ENCODE data around the gene ROBO3.
A peak's percentile ranks its signal among the peaks of the same experiment; 100 is the strongest.

Gene ROBO3

GRCh38 chr11:124834526-124835180 lies 30.6 kb upstream of the ROBO3 start:
- Histone ChIP-seq H2AFZ (ENCODE audit: low read length, unreplicated experiment) (no peak overlapping the region), H3K27me3 (ENCODE audit: insufficient read depth, low read length) (peaks cover 20% of the 10 kb centered on the region), H3K4me3 (ENCODE audit: low read depth, low read length) (no peak overlapping the region), H3K27ac (ENCODE audit: low read depth, low read length) (no peak overlapping the region), H3K36me3 (ENCODE audit: insufficient read depth, low read length) (no peaks in the 10 kb centered on the region), H3K4me1 (ENCODE audit: control insufficient read depth, insufficient read depth, low read length, unreplicated experiment) (peaks cover 9% of the 10 kb centered on the region), H3K79me2 (ENCODE audit: control insufficient read depth, insufficient read depth, low read length, unreplicated experiment) (no peaks in the 10 kb centered on the region)

- Histone ChIP-seq H3K36me3 (ENCODE audit: insufficient read depth, low read length) (no peaks in the 10 kb centered on the region), H3K4me3 (ENCODE audit: low read depth, low read length) (peak overlapping the region; percentile 50), H3K27ac (ENCODE audit: low read depth, low read length) (peak overlapping the region; percentile 73), H3K27me3 (ENCODE audit: insufficient read depth, low read length) (peaks cover 33% of the 10 kb centered on the region), H3K4me1 (ENCODE audit: control insufficient read depth, insufficient read depth, low read length, unreplicated experiment) (peaks cover 9% of the 10 kb centered on the region), H2AFZ (ENCODE audit: low read length, unreplicated experiment) (peak overlapping the region; percentile 95), H3K79me2 (ENCODE audit: control insufficient read depth, insufficient read depth, low read length, unreplicated experiment) (no peaks in the 10 kb centered on the region)
Observed at GRCh38 chr11:124835918-124836317, 29.3 kb upstream of the ROBO3 start.

GRCh38 chr11:124837491-124837856 lies 27.8 kb upstream of the ROBO3 start:
- Histone ChIP-seq H3K27ac (ENCODE audit: low read depth, low read length) (no peak overlapping the region), H2AFZ (ENCODE audit: low read length, unreplicated experiment) (no peak overlapping the region), H3K27me3 (ENCODE audit: insufficient read depth, low read length) (peaks cover 49% of the 10 kb centered on the region), H3K4me3 (ENCODE audit: low read depth, low read length) (peak overlapping the region; percentile 21; the same call in 1 of the 2 replicates), H3K79me2 (ENCODE audit: control insufficient read depth, insufficient read depth, low read length, unreplicated experiment) (no peaks in the 10 kb centered on the region), H3K36me3 (ENCODE audit: insufficient read depth, low read length) (no peaks in the 10 kb centered on the region), H3K4me1 (ENCODE audit: control insufficient read depth, insufficient read depth, low read length, unreplicated experiment) (peaks cover 9% of the 10 kb centered on the region)

- no peak overlapping the region for H3K4me3 ChIP-seq (ENCODE audit: low read depth, low read length)
- H3K79me2 ChIP-seq (ENCODE audit: control insufficient read depth, insufficient read depth, low read length, unreplicated experiment) = no peaks in the 10 kb centered on the region
- no peak overlapping the region for H3K27ac ChIP-seq (ENCODE audit: low read depth, low read length)
- H2AFZ ChIP-seq (ENCODE audit: low read length, unreplicated experiment) = no peak overlapping the region
- H3K36me3 ChIP-seq (ENCODE audit: insufficient read depth, low read length) = no peaks in the 10 kb centered on the region
- H3K27me3 ChIP-seq (ENCODE audit: insufficient read depth, low read length) = peaks cover 61% of the 10 kb centered on the region
- H3K4me1 ChIP-seq (ENCODE audit: control insufficient read depth, insufficient read depth, low read length, unreplicated experiment) = peaks cover 9% of the 10 kb centered on the region
Observed at GRCh38 chr11:124838805-124839127, 26.5 kb upstream of the ROBO3 start.

- Histone ChIP-seq H3K79me2 (ENCODE audit: control insufficient read depth, insufficient read depth, low read length, unreplicated experiment) (no peaks in the 10 kb centered on the region), H3K4me1 (ENCODE audit: control insufficient read depth, insufficient read depth, low read length, unreplicated experiment) (peaks cover 9% of the 10 kb centered on the region), H3K27me3 (ENCODE audit: insufficient read depth, low read length) (peaks cover 67% of the 10 kb centered on the region), H3K4me3 (ENCODE audit: low read depth, low read length) (peak overlapping the region; percentile 65), H3K36me3 (ENCODE audit: insufficient read depth, low read length) (no peaks in the 10 kb centered on the region), H3K27ac (ENCODE audit: low read depth, low read length) (no peak overlapping the region), H2AFZ (ENCODE audit: low read length, unreplicated experiment) (peak overlapping the region; percentile 7)
Observed at GRCh38 chr11:124839128-124839971, 25.9 kb upstream of the ROBO3 start.

GRCh38 chr11:124839972-124840621 lies 25.1 kb upstream of the ROBO3 start:
- Histone ChIP-seq H3K27ac (ENCODE audit: low read depth, low read length) (no peak overlapping the region), H3K79me2 (ENCODE audit: control insufficient read depth, insufficient read depth, low read length, unreplicated experiment) (no peaks in the 10 kb centered on the region), H3K4me3 (ENCODE audit: low read depth, low read length) (peak overlapping the region; percentile 65), H3K4me1 (ENCODE audit: control insufficient read depth, insufficient read depth, low read length, unreplicated experiment) (peaks cover 9% of the 10 kb centered on the region), H3K27me3 (ENCODE audit: insufficient read depth, low read length) (peaks cover 75% of the 10 kb centered on the region), H3K36me3 (ENCODE audit: insufficient read depth, low read length) (no peaks in the 10 kb centered on the region), H2AFZ (ENCODE audit: low read length, unreplicated experiment) (no peak overlapping the region)

- H3K27me3 ChIP-seq (ENCODE audit: insufficient read depth, low read length) = peaks cover 80% of the 10 kb centered on the region
- no peaks in the 10 kb centered on the region for H3K36me3 ChIP-seq (ENCODE audit: insufficient read depth, low read length)
- no peak overlapping the region for H3K4me3 ChIP-seq (ENCODE audit: low read depth, low read length)
Observed at GRCh38 chr11:124840666-124841065, 24.6 kb upstream of the ROBO3 start.

GRCh38 chr11:124841201-124841600 lies 24.0 kb upstream of the ROBO3 start:
- H3K27me3 ChIP-seq (ENCODE audit: insufficient read depth, low read length) = peaks cover 86% of the 10 kb centered on the region
- no peak overlapping the region for H3K4me3 ChIP-seq (ENCODE audit: low read depth, low read length)
- H3K27ac ChIP-seq (ENCODE audit: low read depth, low read length) = no peak overlapping the region
- no peaks in the 10 kb centered on the region for H3K79me2 ChIP-seq (ENCODE audit: control insufficient read depth, insufficient read depth, low read length, unreplicated experiment)
- peaks cover 6% of the 10 kb centered on the region for H3K4me1 ChIP-seq (ENCODE audit: control insufficient read depth, insufficient read depth, low read length, unreplicated experiment)
- no peaks in the 10 kb centered on the region for H3K36me3 ChIP-seq (ENCODE audit: insufficient read depth, low read length)
- no peak overlapping the region for H2AFZ ChIP-seq (ENCODE audit: low read length, unreplicated experiment)

More at GRCh38 chr11:124840666-124841065, 24.6 kb upstream of the ROBO3 start:
- Histone ChIP-seq H3K4me1 (ENCODE audit: control insufficient read depth, insufficient read depth, low read length, unreplicated experiment) (peaks cover 9% of the 10 kb centered on the region), H2AFZ (ENCODE audit: low read length, unreplicated experiment) (no peak overlapping the region), H3K27ac (ENCODE audit: low read depth, low read length) (no peak overlapping the region), H3K79me2 (ENCODE audit: control insufficient read depth, insufficient read depth, low read length, unreplicated experiment) (no peaks in the 10 kb centered on the region)

- peaks cover 92% of the 10 kb centered on the region for H3K27me3 ChIP-seq (ENCODE audit: insufficient read depth, low read length)
Observed at GRCh38 chr11:124841840-124842239, 23.4 kb upstream of the ROBO3 start.

GRCh38 chr11:124842305-124842704 lies 22.9 kb upstream of the ROBO3 start:
- Histone ChIP-seq H3K4me1 (ENCODE audit: control insufficient read depth, insufficient read depth, low read length, unreplicated experiment) (peaks cover under 1% of the 10 kb centered on the region), H3K4me3 (ENCODE audit: low read depth, low read length) (no peak overlapping the region), H3K27ac (ENCODE audit: low read depth, low read length) (no peak overlapping the region), H3K79me2 (ENCODE audit: control insufficient read depth, insufficient read depth, low read length, unreplicated experiment) (no peaks in the 10 kb centered on the region), H2AFZ (ENCODE audit: low read length, unreplicated experiment) (no peak overlapping the region), H3K27me3 (ENCODE audit: insufficient read depth, low read length) (peaks cover 97% of the 10 kb centered on the region), H3K36me3 (ENCODE audit: insufficient read depth, low read length) (no peaks in the 10 kb centered on the region)

More at GRCh38 chr11:124841840-124842239, 23.4 kb upstream of the ROBO3 start:
- H3K4me1 ChIP-seq (ENCODE audit: control insufficient read depth, insufficient read depth, low read length, unreplicated experiment) = peaks cover 4% of the 10 kb centered on the region
- no peak overlapping the region for H2AFZ ChIP-seq (ENCODE audit: low read length, unreplicated experiment)
- no peaks in the 10 kb centered on the region for H3K79me2 ChIP-seq (ENCODE audit: control insufficient read depth, insufficient read depth, low read length, unreplicated experiment)
- H3K27ac ChIP-seq (ENCODE audit: low read depth, low read length) = no peak overlapping the region
- no peak overlapping the region for H3K4me3 ChIP-seq (ENCODE audit: low read depth, low read length)
- no peaks in the 10 kb centered on the region for H3K36me3 ChIP-seq (ENCODE audit: insufficient read depth, low read length)
